ENCODE results near the gene ALDH1B1. TPM values are rescaled to one million over a fixed set of nuclear protein-coding genes. Genes with fewer than 3 reads are reported as not detected.

ALDH1B1 gene
- total RNA-seq, 2 donors from 2014 or later, result 9.1 to 10.2 TPM

DNA sequence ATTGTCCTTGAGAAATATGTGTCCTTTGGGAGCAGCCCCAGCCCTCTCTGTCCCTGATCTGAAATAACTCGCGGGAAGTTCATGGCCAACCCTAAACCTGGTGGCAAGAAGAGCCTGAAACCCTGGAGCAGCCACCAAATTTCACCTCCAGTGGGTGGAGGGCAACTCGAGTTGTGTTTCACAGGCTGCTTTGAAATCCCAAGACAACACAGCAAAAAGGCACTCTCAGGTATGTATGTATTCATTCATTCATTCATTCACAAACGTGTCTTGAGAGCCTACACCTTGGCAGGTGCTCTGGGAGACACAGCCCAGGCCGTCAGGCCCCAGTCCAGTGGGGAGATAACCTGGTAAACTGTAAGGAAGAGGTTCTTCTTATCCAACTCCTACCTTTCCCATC, 35.7 kb upstream of the ALDH1B1 start:
- ATAC-seq (replicated peaks in 1 of 2), result no peak
- no peak for DNase-seq
- Mint-ChIP-seq H3K4me3 (no peak overlapping the region), H3K9me3 (no peaks in the 10 kb centered on the region), H3K36me3 (ENCODE audit: insufficient read depth in 2 of 2) (no peaks in the 10 kb centered on the region), H3K4me1 (ENCODE audit: low read depth) (no peaks in the 10 kb centered on the region), H3K27ac (no peak overlapping the region), H3K27me3 (ENCODE audit: low read depth) (no peaks in the 10 kb centered on the region)

DNA sequence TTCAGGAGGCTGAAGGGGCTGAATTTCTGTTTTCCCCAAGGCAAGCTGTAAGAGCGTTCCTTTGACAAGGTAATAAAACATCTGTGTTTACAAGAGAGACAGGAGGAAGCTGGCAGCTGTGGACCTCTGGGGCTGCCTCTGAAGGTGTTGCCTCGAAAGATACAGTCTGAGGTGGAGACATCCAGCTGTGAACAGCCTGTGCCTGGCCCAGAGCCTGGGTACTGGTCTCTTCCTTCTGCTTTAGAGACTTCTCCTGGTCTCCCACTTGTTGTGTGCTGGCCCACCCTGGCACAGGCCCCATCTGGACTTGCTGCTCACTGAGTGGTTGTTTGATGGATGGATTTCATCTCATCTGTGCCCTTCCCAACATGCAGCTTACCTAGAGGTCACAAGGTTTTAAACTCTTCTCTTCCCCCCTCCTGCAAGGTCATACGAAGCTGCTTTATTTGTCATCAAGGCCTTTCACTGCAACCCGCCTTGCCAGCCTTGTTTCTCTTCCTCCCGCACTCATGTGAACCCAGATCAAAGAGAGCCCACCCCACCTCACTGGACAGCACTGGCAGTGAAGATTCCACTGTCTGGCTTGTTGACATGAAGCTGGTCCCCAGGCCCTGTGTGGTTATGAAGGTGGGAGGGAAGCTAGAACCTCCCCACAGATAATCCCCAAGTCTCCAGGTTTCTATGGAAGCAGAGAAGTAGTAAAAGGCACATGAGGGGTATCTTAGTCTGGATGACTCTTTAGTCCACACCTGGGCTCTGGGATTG, 35.0 kb upstream of the ALDH1B1 start:
- DNase-seq, result no peak
- Mint-ChIP-seq H3K36me3 (ENCODE audit: insufficient read depth in 2 of 2) (no peaks in the 10 kb centered on the region), H3K27me3 (ENCODE audit: low read depth) (no peaks in the 10 kb centered on the region), H3K4me1 (ENCODE audit: low read depth) (no peaks in the 10 kb centered on the region), H3K27ac (no peak overlapping the region), H3K9me3 (no peaks in the 10 kb centered on the region), H3K4me3 (no peak overlapping the region)
- no peak for ATAC-seq (replicated peaks in 1 of 2)

DNA sequence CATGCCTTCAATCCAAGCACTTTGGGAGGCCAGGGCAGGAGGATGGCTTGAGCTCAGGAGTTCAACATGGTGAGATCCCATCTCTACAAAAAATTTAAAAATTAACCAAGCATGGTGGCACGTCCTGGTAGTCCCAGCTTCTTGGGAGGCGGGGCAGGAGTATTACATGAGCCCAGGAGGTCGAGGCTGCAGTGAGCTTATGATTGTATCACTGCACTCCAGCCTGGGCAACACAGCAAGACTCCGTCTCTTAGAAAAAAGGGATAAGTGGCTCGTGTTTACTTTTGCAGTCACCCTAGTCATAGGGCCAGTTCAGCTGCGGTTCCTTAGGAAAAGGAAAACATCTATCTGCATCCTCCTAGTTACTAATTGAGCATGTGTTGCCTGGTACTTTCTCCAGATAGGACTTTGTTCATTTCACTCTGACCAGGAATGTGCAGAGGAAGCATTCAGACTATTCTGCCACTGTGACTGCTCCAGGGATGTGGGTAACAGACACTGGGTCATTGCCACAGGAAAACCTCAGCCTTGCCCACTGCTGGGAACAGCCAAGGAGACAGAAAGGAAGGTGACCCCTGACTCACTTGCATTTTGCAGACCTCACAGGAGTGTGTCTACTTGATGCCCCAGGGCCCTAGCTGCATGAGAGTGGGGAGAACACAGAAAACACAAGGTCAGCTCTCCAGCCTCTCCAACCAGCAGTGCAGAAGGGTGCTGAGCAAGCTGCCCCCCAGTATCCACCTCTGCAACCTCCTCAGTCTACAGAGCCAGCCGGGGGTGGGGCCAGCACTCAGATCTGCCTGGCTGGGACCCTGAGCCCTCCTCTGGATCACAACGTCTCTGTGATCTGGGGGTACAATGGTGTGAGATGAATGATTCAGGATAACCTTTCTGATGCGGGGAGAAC, 33.9 kb upstream of the ALDH1B1 start:
- Mint-ChIP-seq H3K36me3 (ENCODE audit: insufficient read depth in 2 of 2) (no peaks in the 10 kb centered on the region), H3K9me3 (no peaks in the 10 kb centered on the region), H3K4me1 (ENCODE audit: low read depth) (peaks cover 7% of the 10 kb centered on the region), H3K4me3 (no peak overlapping the region), H3K27me3 (ENCODE audit: low read depth) (no peaks in the 10 kb centered on the region), H3K27ac (no peak overlapping the region)
- no peak for DNase-seq
- no peak for ATAC-seq (replicated peaks in 1 of 2)

DNA sequence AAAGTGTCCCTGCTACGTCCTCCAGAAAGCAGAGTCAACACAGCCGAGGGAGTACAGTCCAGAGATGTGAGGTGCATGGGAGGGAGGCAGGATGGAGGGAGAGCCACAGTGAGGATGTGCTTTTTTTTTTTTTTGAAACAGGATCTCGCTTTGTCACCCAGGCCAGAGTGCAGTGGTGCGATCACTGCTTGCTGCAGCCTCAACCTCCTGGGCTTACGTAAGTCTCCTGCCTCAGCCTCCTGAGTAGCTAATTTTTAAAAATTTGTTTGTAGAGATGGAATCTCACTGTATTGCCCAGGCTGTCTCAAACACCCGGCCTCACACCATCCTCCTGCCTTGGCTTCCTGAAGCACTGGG, 33.2 kb upstream of the ALDH1B1 start:
- Mint-ChIP-seq H3K36me3 (ENCODE audit: insufficient read depth in 2 of 2) (no peaks in the 10 kb centered on the region), H3K4me1 (ENCODE audit: low read depth) (peaks cover 7% of the 10 kb centered on the region), H3K4me3 (no peak overlapping the region), H3K9me3 (no peaks in the 10 kb centered on the region), H3K27me3 (ENCODE audit: low read depth) (no peaks in the 10 kb centered on the region), H3K27ac (no peak overlapping the region)
- ATAC-seq (replicated peaks in 1 of 2), result no peak
- no peak for DNase-seq

DNA sequence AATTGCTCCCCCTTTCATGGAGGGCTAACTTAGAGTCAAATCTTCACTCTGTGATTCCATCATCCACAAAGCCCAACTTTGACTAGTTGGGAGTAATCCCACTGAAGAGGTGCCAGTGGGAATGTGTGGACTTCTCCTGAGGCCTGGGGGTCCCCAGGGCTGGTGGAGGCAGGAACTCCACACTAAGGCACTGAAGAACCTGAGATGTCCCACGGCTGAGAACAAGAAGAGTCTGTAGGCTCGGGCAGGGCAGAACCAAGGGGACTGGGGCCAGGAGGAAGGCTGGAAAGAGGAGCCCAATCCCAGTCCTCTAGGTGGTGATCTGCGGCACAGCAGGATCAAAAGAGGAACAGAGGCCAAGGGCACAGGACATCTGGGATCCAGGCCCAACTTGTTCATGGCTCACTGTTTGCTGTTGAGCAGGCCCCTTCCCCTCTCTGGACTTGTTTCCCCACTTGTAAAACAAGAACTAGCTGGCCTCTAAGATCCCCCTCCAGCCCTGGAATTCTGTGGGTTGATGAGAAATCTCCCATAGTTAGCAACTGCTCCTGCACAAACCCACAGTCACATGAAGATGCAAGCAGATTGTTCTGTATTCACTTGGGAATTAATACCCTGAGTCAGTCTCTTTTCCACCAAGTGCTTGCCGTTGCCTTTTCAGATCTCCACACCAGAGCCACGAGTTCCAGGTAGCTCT, 32.7 kb upstream of the ALDH1B1 start:
- H3K4me1 Mint-ChIP-seq (ENCODE audit: low read depth), result peaks cover 7% of the 10 kb centered on the region
- no peak for ATAC-seq (replicated peaks in 1 of 2)
- H3K9me3 Mint-ChIP-seq, result no peaks in the 10 kb centered on the region
- H3K36me3 Mint-ChIP-seq (ENCODE audit: insufficient read depth in 2 of 2), result no peaks in the 10 kb centered on the region
- no peak overlapping the region for H3K4me3 Mint-ChIP-seq
- DNase-seq, result no peak
- H3K27me3 Mint-ChIP-seq (ENCODE audit: low read depth), result no peaks in the 10 kb centered on the region
- H3K27ac Mint-ChIP-seq, result no peak overlapping the region

DNA sequence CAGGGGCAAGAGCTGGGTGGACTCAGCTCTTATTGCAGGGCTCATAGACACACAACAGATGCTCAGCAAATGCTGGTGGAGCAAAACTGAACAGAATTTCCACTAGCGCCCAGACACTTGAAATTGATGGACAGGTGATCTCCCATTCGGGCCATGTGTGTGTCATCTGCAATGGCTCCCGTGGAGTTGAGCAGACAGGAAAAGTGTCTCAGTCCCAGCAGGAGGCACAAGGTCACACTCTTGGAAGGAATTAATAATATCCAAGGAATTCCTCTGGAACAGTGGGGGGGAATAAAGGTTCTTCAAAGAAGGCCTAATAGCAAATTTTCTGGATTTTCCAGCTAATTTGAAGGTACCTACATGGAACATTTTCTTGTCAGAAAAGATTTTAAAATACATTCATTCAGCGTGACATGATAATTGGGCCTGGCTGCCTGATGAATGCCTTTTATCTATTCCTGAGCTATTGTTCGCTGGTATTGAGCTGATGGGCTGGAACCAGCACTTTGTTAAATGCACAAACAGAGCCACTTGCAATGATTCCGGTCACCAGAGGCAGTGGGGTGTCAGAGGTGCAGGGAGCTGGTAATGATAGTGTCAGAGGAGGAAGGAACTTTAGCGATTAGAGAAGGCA, 31.5 kb upstream of the ALDH1B1 start:
- Mint-ChIP-seq H3K4me3 (no peak overlapping the region), H3K27me3 (ENCODE audit: low read depth) (no peaks in the 10 kb centered on the region), H3K27ac (no peak overlapping the region), H3K36me3 (ENCODE audit: insufficient read depth in 2 of 2) (no peaks in the 10 kb centered on the region), H3K4me1 (ENCODE audit: low read depth) (peaks cover 7% of the 10 kb centered on the region), H3K9me3 (no peaks in the 10 kb centered on the region)
- ATAC-seq (replicated peaks in 1 of 2), result no peak
- DNase-seq, result no peak

DNA sequence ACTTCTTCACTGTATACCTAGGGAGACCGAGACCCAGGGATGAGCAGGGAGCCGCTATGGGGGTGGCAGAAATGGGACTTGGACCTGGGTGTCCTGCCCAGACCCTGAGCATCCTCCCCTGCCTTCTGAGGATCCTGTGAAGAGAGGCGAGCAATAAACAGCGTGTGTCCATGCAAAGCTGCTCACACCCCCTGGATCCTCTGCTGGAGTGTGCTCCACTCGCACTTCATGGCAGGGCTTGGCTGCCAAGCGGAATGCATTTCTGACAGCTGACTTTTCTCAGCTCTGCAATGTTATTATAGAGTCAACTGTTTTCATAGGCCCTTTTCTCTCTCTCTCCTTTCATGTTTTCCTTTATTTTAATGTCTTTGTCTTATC, 31.0 kb upstream of the ALDH1B1 start:
- H3K4me3 Mint-ChIP-seq, result no peak overlapping the region
- no peaks in the 10 kb centered on the region for H3K9me3 Mint-ChIP-seq
- H3K27ac Mint-ChIP-seq, result no peak overlapping the region
- peaks cover 7% of the 10 kb centered on the region for H3K4me1 Mint-ChIP-seq (ENCODE audit: low read depth)
- ATAC-seq (replicated peaks in 1 of 2) (no peak), DNase-seq (no peak)
- H3K27me3 Mint-ChIP-seq (ENCODE audit: low read depth), result no peaks in the 10 kb centered on the region
- H3K36me3 Mint-ChIP-seq (ENCODE audit: insufficient read depth in 2 of 2), result no peaks in the 10 kb centered on the region

DNA sequence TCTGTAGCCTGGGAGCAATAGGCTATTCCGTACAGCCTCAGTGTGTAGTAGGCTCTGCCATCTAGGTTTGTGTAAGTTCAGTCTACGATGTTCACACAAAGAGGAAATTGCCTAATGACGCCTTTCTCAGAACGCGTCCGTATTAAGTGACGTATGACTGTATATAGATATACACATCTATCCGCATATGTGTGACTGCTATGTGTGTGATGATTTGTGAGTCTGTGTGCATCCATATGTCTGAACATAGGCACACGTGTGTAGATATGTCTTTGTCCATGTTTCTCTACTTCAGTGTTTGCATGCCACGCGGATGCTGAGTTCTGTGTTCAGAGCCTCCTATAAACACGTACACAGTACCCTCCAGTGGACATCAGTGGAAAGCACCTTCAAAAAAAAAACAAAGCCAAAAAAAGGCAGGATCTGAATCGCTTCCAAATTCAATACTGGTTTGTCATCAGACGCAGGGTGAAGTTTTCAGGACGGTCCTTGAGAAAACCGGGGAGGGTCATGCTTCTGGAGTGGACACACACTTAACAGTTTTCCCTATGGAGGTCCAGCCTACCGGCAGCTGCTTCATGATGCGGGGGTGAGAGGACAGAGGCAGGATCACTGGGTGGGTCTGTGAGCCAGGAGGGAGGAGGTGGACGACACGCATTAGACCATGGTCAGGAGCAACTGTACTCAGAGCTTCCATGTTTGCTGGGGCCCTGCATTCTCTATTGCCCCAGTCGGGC, 29.5 kb upstream of the ALDH1B1 start:
- ATAC-seq (replicated peaks in 1 of 2) (peak; percentile 77 to 80), DNase-seq (peak; percentile 9 to 14)
- Mint-ChIP-seq H3K27ac (no peak overlapping the region), H3K4me3 (peak overlapping the region; percentile 57 to 69), H3K36me3 (ENCODE audit: insufficient read depth in 2 of 2) (no peaks in the 10 kb centered on the region), H3K4me1 (ENCODE audit: low read depth) (peaks cover 7% of the 10 kb centered on the region), H3K9me3 (no peaks in the 10 kb centered on the region), H3K27me3 (ENCODE audit: low read depth) (no peaks in the 10 kb centered on the region)

DNA sequence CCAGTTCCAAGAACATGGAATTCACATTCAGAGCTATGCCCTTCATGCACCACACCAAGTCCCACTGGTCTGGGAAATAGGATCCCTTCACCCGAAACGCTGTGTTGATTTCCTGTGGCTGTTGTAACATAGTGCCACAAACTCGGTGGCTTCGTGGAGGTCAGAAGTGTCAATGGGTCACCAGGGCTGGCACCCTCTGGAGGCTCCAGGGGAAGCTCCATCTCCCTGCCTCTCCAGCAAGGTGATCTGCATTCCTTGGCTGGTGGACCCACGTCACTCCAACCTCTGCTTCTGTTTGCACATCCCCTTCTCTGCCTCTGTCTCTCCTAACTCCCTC, 28.9 kb upstream of the ALDH1B1 start:
- Mint-ChIP-seq H3K27ac (no peak overlapping the region), H3K27me3 (ENCODE audit: low read depth) (no peaks in the 10 kb centered on the region)
- no peak for ATAC-seq (replicated peaks in 1 of 2)

DNA sequence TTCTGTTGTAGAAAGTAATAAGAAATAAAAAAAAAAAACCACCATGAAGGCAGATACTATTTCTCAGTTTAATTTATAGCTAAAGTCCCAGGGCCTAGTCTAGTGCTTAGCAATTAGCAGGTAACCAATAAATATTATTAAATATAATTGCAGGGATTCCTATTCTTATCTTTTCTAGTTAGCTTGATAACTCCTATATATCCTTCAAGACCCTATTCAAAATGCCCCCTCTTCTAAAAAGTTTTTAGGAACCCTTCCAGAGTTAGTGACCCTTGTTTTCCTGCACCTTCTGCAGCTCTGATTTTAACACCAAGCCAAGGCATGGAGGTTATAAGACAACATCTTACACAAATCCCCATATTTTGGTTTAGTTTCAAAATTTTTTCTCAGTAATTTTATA, 24.6 kb upstream of the ALDH1B1 start:
- Mint-ChIP-seq H3K4me3 (no peak overlapping the region), H3K4me1 (ENCODE audit: low read depth) (peaks cover 4% of the 10 kb centered on the region), H3K27ac (no peak overlapping the region), H3K27me3 (ENCODE audit: low read depth) (no peaks in the 10 kb centered on the region), H3K9me3 (no peaks in the 10 kb centered on the region), H3K36me3 (ENCODE audit: insufficient read depth in 2 of 2) (no peaks in the 10 kb centered on the region)
- DNase-seq (no peak), ATAC-seq (replicated peaks in 1 of 2) (no peak)

More for the DNA sequence above, 28.9 kb upstream of the ALDH1B1 start:
- H3K9me3 Mint-ChIP-seq, result no peaks in the 10 kb centered on the region
- H3K4me1 Mint-ChIP-seq (ENCODE audit: low read depth), result peaks cover 7% of the 10 kb centered on the region
- H3K36me3 Mint-ChIP-seq (ENCODE audit: insufficient read depth in 2 of 2), result no peaks in the 10 kb centered on the region
- no peak for DNase-seq
- no peak overlapping the region for H3K4me3 Mint-ChIP-seq

DNA sequence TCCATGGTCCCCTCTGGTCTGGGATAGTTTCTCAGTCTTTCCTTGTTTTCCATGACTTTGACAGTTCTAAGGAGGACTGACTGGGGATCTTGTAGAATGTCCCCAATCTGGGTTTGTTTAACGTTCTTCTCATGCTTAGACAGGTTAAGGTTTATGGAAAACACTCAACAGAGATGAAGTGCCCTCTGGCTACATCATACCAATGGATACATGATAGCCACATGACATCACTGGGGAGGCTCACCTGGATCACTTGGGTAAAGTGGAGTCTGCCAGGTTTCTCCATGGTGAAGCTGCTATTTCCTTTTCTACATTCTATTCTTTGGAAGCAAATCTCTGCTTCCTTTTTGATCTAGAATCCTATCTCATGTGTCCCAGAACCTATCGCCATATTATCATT, 23.8 kb upstream of the ALDH1B1 start:
- H3K9me3 Mint-ChIP-seq, result no peaks in the 10 kb centered on the region
- H3K4me3 Mint-ChIP-seq, result no peak overlapping the region
- H3K4me1 Mint-ChIP-seq (ENCODE audit: low read depth), result no peaks in the 10 kb centered on the region
- H3K27ac Mint-ChIP-seq, result no peak overlapping the region
- ATAC-seq (replicated peaks in 1 of 2) (no peak), DNase-seq (no peak)
- H3K36me3 Mint-ChIP-seq (ENCODE audit: insufficient read depth in 2 of 2), result no peaks in the 10 kb centered on the region
- H3K27me3 Mint-ChIP-seq (ENCODE audit: low read depth), result no peaks in the 10 kb centered on the region

DNA sequence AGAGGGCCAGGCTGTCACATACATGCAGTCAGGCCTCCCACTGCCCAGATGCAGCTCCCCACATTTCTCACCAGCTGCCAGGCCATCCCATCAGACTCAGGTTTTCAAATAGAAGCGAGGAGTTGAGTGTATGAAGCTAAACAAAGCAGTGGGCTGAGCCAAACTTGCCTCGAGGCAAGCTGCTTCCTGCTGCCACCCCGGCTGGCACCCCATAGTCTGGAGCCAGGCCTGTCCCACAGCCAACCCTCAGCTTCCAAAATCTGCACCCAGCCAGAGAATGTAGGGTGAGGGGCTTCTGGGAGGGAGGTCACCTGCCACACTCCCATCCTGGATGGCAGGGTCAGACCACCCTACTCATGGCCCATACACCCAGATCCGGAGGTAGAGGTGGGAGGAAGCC, 22.3 kb upstream of the ALDH1B1 start:
- H3K4me3 Mint-ChIP-seq, result no peak overlapping the region
- H3K27me3 Mint-ChIP-seq (ENCODE audit: low read depth), result no peaks in the 10 kb centered on the region
- no peaks in the 10 kb centered on the region for H3K36me3 Mint-ChIP-seq (ENCODE audit: insufficient read depth in 2 of 2)
- H3K4me1 Mint-ChIP-seq (ENCODE audit: low read depth), result no peaks in the 10 kb centered on the region
- no peaks in the 10 kb centered on the region for H3K9me3 Mint-ChIP-seq
- H3K27ac Mint-ChIP-seq, result no peak overlapping the region
- ATAC-seq (replicated peaks in 1 of 2) (no peak), DNase-seq (no peak)

Data from activated T-cell treated with anti-CD3 and anti-CD28 coated beads, Interleukin-2, amount 50 U/mL, for 72 hours (primary cell).